DOHH2 (cell line): ENCODE data around the gene DLX4.

Experiments used
- H3F3A ChIP-seq: fragments of 200-600 bp; sonication (generic), shearing (Covaris generic); 2 replicates; pipeline ENCODE4 v1.6.0; 2016; ENCODE audit warnings: antibody characterized with exemption, mild to moderate bottlenecking; ENCODE audit not compliant: control insufficient read depth, insufficient read depth
- H3K27ac ChIP-seq: fragments of 200-600 bp; sonication (generic); 2 replicates; pipeline ENCODE4 v1.5.1; 2014; ENCODE audit warnings: low read depth, mild to moderate bottlenecking, low read length, moderate library complexity
- H3K27me3 ChIP-seq: fragments of 200-600 bp; sonication (generic); 2 replicates; pipeline ENCODE4 v1.6.1; 2014; ENCODE audit warnings: mild to moderate bottlenecking, low read length, mixed read lengths; ENCODE audit not compliant: control insufficient read depth
- H3K36me3 ChIP-seq: fragments of 200-600 bp; sonication (generic); 2 replicates; pipeline ENCODE4 v1.6.1; 2014; ENCODE audit warnings: mild to moderate bottlenecking, low read length, moderate library complexity, mixed read lengths; ENCODE audit not compliant: control insufficient read depth
- H3K4me1 ChIP-seq: fragments of 200-600 bp; sonication (generic); 2 replicates; pipeline ENCODE4 v1.6.1; 2014; ENCODE audit warnings: mild to moderate bottlenecking, low read length, mixed read lengths; ENCODE audit not compliant: control insufficient read depth
- H3K4me2 ChIP-seq: fragments of 200-600 bp; sonication (generic); 2 replicates; pipeline ENCODE4 v1.6.0; 2014; ENCODE audit warnings: mild to moderate bottlenecking, low read length, moderate library complexity
- H3K4me3 ChIP-seq: fragments of 200-600 bp; sonication (generic); 2 replicates; pipeline ENCODE4 v1.5.1; 2014; ENCODE audit warnings: mild to moderate bottlenecking, low read length, mixed read lengths
- H3K79me2 ChIP-seq: fragments of 200-600 bp; sonication (generic); 2 replicates; pipeline ENCODE4 v1.6.1; 2014; ENCODE audit warnings: mild to moderate bottlenecking, low read length, mixed read lengths; ENCODE audit not compliant: control insufficient read depth
- H3K9me2 ChIP-seq: fragments of 200-600 bp; sonication (generic); replicated peaks from 2 replicates; pipeline ENCODE4 v1.6.1; 2014; ENCODE audit warnings: mild to moderate bottlenecking, low read length, mixed read lengths; ENCODE audit not compliant: control insufficient read depth
- H3K9me3 ChIP-seq: fragments of 200-600 bp; sonication (generic); 2 replicates; pipeline ENCODE4 v1.6.1; 2014; ENCODE audit warnings: antibody characterized with exemption, low read length, mixed read lengths; ENCODE audit not compliant: control insufficient read depth, insufficient read depth
- H4K20me1 ChIP-seq: fragments of 200-600 bp; sonication (generic); 2 replicates; pipeline ENCODE4 v1.6.0; 2014; ENCODE audit warnings: low read depth, mild to moderate bottlenecking, antibody characterized with exemption, low read length, moderate library complexity; ENCODE audit not compliant: control insufficient read depth, insufficient read depth
- CTCF ChIP-seq: fragments of 200-600 bp; sonication (generic); IDR thresholded peaks from one replicate; pipeline ENCODE4 v1.5.1; 2014; ENCODE audit warnings: antibody characterized with exemption, mild to moderate bottlenecking, low read depth, low read length; ENCODE audit not compliant: poor library complexity, severe bottlenecking
- EZH2phosphoT487 ChIP-seq: fragments of 200-600 bp; sonication (generic); IDR thresholded peaks from 2 replicates; pipeline ENCODE4 v1.6.1; 2017; ENCODE audit warnings: borderline replicate concordance, mild to moderate bottlenecking, antibody characterized with exemption, low read length, moderate library complexity, mixed read lengths

The DLX4 gene

GRCh38 chr17:50014471-50015088, 45.6 kb downstream of the DLX4 start:
- Histone ChIP-seq H3K9me3 (no peaks in the 10 kb centered on the region), H3K4me3 (no peak overlapping the region), H3K79me2 (no peaks in the 10 kb centered on the region), H3K36me3 (no peaks in the 10 kb centered on the region), H3K4me1 (no peaks in the 10 kb centered on the region), H4K20me1 (no peaks in the 10 kb centered on the region), H3K27me3 (peaks cover 7% of the 10 kb centered on the region), H3F3A (no peaks in the 10 kb centered on the region), H3K9me2 (no peaks in the 10 kb centered on the region), H3K27ac (no peak overlapping the region), H3K4me2 (no peak overlapping the region)
- TF ChIP-seq EZH2phosphoT487, result no peak
- no peak for TF ChIP-seq CTCF

- Histone ChIP-seq H3K9me2 (no peaks in the 10 kb centered on the region), H3K79me2 (no peaks in the 10 kb centered on the region), H3K4me2 (no peak overlapping the region), H3K27me3 (peaks cover 7% of the 10 kb centered on the region), H3K4me3 (no peak overlapping the region), H3K4me1 (no peaks in the 10 kb centered on the region), H3K9me3 (no peaks in the 10 kb centered on the region), H3K27ac (no peak overlapping the region), H3K36me3 (no peaks in the 10 kb centered on the region), H4K20me1 (no peaks in the 10 kb centered on the region), H3F3A (no peaks in the 10 kb centered on the region)
- TF ChIP-seq EZH2phosphoT487 (no peak), CTCF (no peak)
These were observed 46.2 kb downstream of the DLX4 start for GRCh38 chr17:50015146-50015545.

GRCh38 chr17:50018909-50019308, 49.9 kb downstream of the DLX4 start:
- Histone ChIP-seq H3K27ac (no peak overlapping the region), H3K79me2 (no peaks in the 10 kb centered on the region), H3K9me3 (peaks cover 4% of the 10 kb centered on the region; the same call in 1 of the 2 replicates), H3K4me2 (no peak overlapping the region), H3K27me3 (peaks cover 6% of the 10 kb centered on the region), H3K4me1 (no peaks in the 10 kb centered on the region), H3K4me3 (no peak overlapping the region), H3F3A (peaks cover 8% of the 10 kb centered on the region), H3K36me3 (no peaks in the 10 kb centered on the region), H4K20me1 (no peaks in the 10 kb centered on the region), H3K9me2 (no peaks in the 10 kb centered on the region)
- TF ChIP-seq CTCF (no peak), EZH2phosphoT487 (no peak)
